GM19452 (cell line): Measurements from ENCODE around the gene ADRB1.

Source experiments
- ATAC-seq: cut with Tn5 transposase; IDR thresholded peaks from one replicate; pipeline ENCODE4 v1.9.1; 2021; ENCODE audit not compliant: unreplicated experiment

The ADRB1 gene

DNA sequence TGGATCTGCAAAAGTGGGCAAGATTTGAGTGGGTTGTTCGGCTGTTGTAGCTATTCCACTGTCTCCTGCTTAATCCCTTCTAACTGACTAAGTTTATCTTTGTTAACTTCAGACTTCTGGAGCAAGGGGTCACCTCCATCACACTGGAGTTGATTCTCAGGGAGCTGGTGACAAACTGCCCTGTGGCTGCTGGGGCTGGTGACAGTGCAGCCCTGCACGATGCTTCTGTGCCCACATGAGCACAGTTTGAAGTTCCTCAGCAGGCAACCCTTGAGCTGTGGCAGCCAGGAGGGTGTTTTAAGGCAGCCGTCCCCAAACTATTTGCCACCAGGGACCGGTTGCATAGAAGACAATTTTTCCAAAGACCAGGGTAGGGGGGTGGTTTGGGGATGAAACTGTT, 40.5 kb downstream of the ADRB1 start:
- no peak for ATAC-seq

GRCh38 chr10:114087255-114087654, 43.6 kb downstream of the ADRB1 start:
- no peak for ATAC-seq

DNA sequence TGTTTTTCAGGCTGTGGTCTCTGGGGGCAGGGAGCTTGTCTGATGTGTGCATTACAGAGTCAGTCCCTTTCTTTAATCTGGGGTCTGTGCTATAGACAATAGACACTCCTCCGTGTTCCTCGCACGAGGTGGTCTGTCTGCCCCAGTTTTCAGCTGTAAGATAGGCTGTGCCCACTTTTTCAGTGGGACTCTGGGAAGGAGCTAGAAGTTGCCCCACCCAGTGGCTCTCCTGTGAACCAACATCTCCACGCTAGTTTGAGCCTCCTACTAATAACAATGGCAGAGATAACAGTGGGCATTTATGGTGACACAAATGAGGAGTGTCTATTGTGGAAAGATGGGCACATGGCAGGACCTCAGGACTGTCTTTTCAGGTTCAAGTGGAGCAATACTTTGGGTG, 44.0 kb downstream of the ADRB1 start:
- ATAC-seq, result no peak

DNA sequence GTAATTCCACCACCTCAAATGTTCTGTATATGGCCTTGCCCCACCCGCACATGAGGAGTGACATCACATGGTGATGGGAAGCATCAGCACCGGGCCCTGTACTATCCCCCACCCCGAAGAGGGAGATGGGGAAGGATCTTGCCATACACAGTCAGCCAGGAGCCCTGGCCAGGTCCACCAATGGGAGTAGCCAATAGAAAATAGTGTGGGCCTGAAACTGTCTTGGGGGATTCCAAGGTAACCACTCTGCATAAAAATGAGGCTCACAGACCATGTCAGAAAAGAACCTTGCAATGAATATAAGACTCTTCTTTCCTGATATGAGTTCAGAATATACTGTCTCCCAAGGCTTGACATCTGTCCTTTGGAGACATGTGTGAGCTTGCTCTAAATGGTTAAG, 51.1 kb downstream of the ADRB1 start:
- ATAC-seq, result no peak

- peak; percentile 56 for ATAC-seq
Observed at GRCh38 chr10:114095559-114096337, 52.1 kb downstream of the ADRB1 start.
